ENCODE measurements around the gene PCDH9. TPM values are rescaled to one million over a fixed set of nuclear protein-coding genes. Genes with fewer than 3 reads are reported as not detected.

The PCDH9 gene
- total and polyA plus RNA-seq, 2 of the 13 experiments (the other 11 are each of a cell fraction or from before 2014, with no cell fraction given), result 0.09 TPM; not detected in 1

GRCh38 chr13:66581675-66582074 lies 648.5 kb downstream of the PCDH9 start (continued):
- TF ChIP-seq ZBTB34 (CRISPR knock-in tag; IDR thresholded peaks at IDR 0.05), result no peak

- intact Hi-C loops (cut with micrococcal nuclease; ENCODE audit: unreplicated experiment), result no loop called here
- DNase-seq (ENCODE audit: low spot score) (no peak), FAIRE-seq (no peak), ATAC-seq (no peak)
- Histone ChIP-seq H3K9ac (ENCODE audit: insufficient read depth, low read depth, low read length) (no peak overlapping the region), H3K4me3 (replicated peaks in 1 of 3; ENCODE audit: insufficient read depth in 1 of 3, low read depth in 2 of 3, low read length in 3 of 3) (no peak overlapping the region), H3K9me3 (ENCODE audit: low read length) (no peaks in the 10 kb centered on the region), H3K27me3 (ENCODE audit: control insufficient read depth in 1 of 2, insufficient read depth in 2 of 2, low read length in 2 of 2) (no peaks in the 10 kb centered on the region), H3K4me1 (ENCODE audit: insufficient read depth, low read length) (no peaks in the 10 kb centered on the region), H3K79me2 (ENCODE audit: insufficient read depth, low read length) (no peaks in the 10 kb centered on the region), H3K27ac (ENCODE audit: extremely low read length, insufficient read depth, low read length) (no peak overlapping the region), H3K4me2 (ENCODE audit: low read depth, low read length) (no peak overlapping the region), H2AFZ (ENCODE audit: low read length) (no peak overlapping the region), H3K36me3 (replicated peaks in 1 of 2; ENCODE audit: control insufficient read depth in 1 of 2, insufficient read depth in 2 of 2, low read length in 2 of 2) (no peaks in the 10 kb centered on the region), H4K20me1 (ENCODE audit: insufficient read depth, low read length) (no peaks in the 10 kb centered on the region)
- WGBS (ENCODE audit: low lambda C conversion rate), result 0% methylated on average over 2 of the region's 2 CpGs
- POLR2A ChIA-PET, result no interaction called here
- no TSS peak for BruUV-seq (replicated peaks)
- in situ Hi-C loops (cut with HindIII; ENCODE audit: extremely low pct_ligation_motif_present, low pct_unique_long_range_greater_than_20kb), result no loop called here
- CTCF ChIA-PET (ENCODE audit: low intra/inter-chr PET ratio, low total read pairs), result no interaction called here
- no peak for TF ChIP-seq ZNF816 (CRISPR knock-in tag; IDR thresholded peaks at IDR 0.05; ENCODE audit: borderline replicate concordance)
- TF ChIP-seq ISX (CRISPR knock-in tag; conservative IDR thresholded peaks at IDR 0.05), result no peak
- TF ChIP-seq HNF1A (IDR thresholded peaks at IDR 0.05; ENCODE audit: low read depth), result no peak
- no peak for TF ChIP-seq HNF1A (CRISPR knock-in tag; IDR thresholded peaks at IDR 0.05; ENCODE audit: borderline replicate concordance)
- no peak for TF ChIP-seq ZNF251 (CRISPR knock-in tag; IDR thresholded peaks at IDR 0.05)
- peak in 1 of 2 experiments; percentile 27; a peak in 1 of 4 replicates for TF ChIP-seq MAFK (conservative IDR thresholded peaks at IDR 0.05 in 1 of 2, IDR thresholded peaks at IDR 0.05 in 1 of 2; ENCODE audit: low read length in 2 of 2)
- TF ChIP-seq ZNF235 (CRISPR knock-in tag; IDR thresholded peaks at IDR 0.05; ENCODE audit: borderline replicate concordance), result no peak
- TF ChIP-seq EHMT2 (IDR thresholded peaks at IDR 0.05; ENCODE audit: borderline replicate concordance, low read depth, low read length), result no peak
- no peak for TF ChIP-seq MXD4 (CRISPR knock-in tag; IDR thresholded peaks at IDR 0.05)
- no peak for TF ChIP-seq ZNF850 (CRISPR knock-in tag; conservative IDR thresholded peaks at IDR 0.05)
Observed at GRCh38 chr13:66578305-66578704, 651.8 kb downstream of the PCDH9 start.
